AML-193 (cell line): ENCODE measurements around the gene SAMD1.

Source experiments
- DNase-seq, 2 experiments: peaks; one replicate each; lab custom pipeline; 2025; lab: John Stamatoyannopoulos, UW

Gene SAMD1

DNA sequence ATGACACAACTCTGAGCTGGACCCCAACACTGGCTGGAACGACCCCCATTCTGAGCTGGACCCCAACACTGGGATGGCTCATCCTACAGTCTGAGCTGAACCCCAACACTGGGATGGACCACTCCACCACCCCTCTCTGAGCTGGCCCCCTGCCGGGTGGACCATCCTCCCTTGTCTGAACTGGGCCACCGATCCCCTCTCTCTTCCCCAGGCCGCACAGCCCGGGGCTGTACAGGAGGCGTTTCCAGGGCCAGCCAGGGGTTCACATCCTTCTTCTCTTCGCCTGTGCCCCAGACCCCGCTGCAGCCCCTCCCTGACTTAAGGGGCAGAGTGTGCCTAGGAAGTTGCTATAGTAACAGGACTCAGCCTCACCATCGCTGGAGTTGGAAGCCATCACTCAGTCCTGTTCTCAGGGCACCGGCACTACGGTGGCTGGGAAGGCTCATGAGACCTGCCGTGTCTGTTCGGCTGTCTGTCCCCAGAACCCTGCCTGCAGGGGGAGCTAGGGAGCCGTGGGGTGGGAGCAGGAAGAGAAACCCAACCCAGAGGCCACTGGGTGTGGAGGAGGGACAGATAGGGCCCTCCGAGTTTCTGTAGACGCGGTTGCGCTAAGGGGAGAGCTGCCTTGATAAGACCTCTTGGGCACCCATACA is 23.3 kb upstream of the SAMD1 start:
- peak; percentile 14 to 17 for DNase-seq

DNA sequence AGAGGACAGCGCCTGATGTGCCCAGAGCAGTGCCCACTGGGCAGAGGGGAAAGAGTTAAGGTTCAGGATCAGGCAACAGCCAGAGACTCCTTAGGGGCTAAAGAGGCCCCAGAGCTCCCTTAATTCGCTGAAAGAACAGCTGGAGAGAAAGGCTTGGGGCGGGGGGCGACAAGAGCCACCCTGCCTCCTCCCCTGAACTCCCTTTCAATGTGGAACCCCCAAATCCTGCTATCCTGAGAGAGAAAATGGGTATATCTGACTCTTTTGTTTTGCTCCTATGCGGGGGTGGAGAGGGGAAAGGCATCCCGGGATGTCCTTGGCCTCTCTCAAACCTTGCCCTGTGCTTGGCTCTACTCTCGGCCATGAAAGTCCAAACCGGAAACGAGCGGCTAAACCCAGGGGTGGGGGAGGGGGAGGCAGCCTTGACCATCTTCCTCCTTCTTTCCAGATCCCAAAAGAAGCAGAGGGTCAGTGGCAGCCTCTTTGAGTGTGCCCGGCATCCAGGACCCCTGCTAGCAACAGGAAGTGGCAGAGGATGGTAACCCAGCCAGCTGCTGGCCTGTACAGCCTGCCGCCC is 22.3 kb upstream of the SAMD1 start:
- DNase-seq: no peak

DNA sequence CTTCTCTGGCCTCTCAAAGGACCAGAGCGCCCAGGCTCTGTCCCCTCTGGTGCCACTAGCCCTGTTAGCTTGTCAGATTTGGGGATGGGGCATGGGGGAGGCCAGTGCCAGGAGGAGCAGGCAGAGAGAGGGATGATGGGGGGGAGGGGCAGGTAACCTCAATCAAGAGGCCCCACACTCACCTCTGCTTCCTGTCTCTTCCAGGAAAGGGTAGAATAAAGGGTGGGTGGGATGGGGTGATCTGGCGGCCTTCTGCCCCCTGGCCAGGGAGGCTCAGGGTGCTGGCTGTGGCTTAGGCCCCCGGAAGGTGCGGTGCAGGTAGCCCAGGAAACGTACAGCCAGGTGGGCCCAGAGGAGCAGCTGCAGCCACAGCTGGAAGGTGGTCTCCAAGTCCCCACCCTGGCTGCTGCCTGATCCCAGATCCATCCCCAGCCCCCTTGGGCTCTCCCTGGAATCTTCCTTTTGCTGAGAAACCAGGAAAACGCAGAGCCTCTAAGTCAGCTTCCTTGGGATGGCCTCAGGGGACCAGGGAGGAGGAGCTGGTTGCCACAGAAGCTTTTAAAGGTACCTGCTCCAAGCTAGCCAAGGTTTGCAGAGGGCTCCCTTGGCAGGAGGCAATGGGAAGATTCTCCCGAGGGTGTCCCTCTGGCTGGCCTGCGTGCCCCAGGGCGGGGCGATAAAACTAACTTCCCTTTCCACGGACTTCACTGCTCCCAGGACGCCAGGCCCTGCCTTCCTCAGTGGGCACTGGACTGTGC is 21.7 kb upstream of the SAMD1 start:
- no peak for DNase-seq

DNA sequence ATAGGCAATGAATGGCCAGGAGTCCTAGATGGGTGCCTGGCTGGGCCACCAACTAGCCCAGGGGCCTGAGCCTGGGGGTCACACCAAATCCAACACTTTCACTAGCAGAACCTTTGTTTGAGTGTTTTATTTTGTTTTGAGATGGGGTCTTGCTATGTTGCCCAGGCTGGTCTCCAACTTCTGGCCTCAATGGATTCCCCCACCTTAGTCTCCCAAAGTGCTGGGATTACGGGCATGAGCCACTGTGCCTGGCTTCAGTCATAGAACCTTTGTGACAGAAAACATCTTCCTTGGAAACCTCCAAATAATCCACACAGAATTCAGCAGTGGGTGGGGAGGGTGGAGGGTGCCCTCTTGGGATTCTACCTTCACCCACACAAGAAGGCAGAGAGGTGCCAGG is 20.9 kb upstream of the SAMD1 start:
- DNase-seq: no peak

DNA sequence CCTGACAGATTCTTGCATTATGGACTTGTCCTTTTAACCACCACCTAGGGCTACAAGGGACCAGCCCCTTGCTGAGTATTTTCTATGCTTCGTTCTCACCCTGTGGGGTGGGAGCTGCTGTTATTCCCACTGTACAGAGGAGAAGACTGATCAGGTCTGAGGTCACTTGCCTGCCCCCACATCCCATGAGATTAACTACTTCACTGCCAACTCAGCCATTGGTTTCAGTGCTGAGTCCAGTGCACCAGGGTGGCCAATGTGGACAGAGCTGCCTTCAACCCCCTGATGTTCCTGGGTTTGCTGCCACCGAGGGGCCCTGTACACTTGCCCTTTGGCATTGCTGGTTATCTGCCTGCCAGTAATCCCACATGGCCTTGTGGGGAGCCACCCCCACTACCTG is 20.1 kb upstream of the SAMD1 start:
- DNase-seq: no peak

DNA sequence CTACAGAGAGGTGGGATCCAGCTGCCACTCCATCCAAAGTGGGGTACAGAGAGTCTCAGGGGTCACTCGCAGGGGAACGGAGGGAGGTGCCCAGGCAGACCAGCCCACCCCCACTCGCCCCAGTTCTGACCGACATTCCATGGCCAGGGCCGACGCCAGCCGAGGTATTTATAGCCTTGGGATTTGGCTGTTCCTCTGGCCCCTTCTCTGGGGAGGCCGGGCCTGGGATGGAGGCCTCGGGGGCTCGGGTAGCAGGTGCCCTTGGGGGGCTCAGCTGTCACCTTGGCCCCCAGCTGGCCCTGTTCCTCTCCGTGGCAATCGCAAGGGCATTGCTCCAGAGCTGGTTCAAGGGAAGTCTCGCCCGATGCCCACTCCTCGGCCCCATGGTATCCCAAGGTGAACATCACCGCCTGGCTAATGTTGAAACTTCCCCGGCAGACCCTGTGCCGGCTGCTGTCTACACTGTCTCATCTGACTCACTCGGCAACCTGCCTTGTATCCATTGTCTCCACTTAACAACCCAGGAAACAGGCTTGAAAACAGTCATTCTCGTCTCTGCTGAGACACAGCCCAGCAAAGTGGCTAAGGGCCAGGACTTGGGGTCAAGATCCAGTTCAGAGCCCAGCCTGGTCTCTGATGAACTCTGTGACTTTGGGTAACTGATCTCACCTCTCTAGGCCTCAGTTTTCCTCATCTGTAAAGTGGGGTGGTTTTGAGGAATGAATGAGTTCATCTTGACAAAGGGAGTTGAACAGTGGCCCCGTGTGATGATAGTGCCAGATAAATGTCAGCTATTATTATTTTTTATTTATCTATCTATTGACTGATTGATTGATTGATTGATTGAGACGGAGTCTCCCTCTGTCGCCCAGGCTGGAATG is 17.3 kb upstream of the SAMD1 start:
- no peak for DNase-seq

DNA sequence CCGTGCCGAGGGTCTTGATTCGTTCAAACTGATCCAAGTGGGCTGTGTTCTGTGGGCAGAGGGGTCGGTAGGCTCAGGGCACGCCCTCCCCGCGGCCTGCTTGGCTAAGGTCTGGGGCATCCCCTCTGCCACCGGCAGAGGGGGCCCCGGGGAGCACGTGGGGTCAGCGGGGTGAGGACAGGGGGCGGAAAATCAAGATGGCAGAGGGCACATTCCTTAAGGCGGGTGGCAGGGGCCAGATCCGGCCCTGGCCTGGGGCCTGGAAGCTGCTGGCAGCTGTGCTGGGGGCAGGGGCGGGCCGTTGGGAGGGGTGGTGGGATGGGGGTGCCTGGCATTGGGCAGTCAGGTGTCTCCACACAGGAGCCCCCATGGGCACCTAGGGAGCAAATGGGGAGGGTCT is 16.3 kb upstream of the SAMD1 start:
- DNase-seq: no peak

DNA sequence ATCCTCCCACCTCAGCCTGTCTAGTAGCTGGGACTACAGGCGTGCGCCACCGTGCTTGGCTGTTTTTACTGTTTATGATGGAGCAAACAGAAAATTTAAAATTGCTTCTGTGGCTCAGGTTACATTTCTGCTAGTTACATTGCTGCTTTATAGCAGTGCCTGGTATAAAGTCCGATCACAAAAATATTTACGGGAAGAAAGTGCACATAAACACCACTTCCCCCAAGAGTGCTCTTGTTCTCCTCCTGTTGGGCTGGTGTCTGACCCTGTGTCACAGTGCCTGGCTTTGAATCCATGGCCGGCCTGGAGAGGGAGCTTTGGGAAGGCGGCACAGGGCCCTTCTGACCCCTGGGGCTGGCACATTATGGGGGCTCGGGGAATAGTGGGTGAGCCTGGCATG is 15.1 kb upstream of the SAMD1 start:
- DNase-seq: no peak

DNA sequence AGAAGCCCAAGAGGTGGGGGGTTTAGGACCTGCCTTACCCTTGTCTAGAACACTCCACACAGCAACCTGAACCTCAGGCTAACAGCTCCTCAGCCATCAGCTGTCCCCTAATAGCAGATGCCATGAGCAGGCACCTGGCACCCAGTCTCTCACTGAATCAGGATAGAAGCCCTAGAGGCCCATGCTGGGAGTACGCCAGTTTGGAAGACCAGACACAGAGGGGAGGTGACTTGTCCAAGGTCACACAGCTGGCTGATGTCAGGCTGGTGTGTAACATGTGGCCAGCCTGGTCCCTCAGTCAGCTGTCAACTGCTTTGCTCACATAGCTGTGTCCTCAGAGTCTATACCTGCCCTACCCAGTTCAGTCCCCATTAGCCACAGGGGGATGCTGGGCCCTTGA is 12.8 kb upstream of the SAMD1 start:
- no peak for DNase-seq

DNA sequence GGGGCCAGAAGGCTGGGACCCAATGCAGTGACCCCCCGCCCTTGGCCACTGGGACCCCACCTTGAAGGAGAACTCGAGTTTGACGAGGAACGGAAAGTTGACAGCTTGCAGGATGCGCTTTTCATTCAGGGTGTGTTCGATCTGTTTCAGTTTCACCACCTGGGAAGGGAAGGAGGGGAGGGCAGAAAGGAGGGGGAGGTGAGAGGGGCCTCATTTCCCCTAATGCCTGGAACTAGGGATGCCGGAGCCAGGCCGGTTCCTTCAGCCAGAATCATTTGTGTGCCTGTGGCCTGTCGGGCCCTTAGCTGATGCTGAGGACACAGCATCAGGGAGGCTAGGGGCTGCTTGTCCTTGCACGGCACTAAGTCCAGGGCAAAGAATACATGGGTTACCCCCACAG is 12.2 kb upstream of the SAMD1 start:
- DNase-seq: no peak

DNA sequence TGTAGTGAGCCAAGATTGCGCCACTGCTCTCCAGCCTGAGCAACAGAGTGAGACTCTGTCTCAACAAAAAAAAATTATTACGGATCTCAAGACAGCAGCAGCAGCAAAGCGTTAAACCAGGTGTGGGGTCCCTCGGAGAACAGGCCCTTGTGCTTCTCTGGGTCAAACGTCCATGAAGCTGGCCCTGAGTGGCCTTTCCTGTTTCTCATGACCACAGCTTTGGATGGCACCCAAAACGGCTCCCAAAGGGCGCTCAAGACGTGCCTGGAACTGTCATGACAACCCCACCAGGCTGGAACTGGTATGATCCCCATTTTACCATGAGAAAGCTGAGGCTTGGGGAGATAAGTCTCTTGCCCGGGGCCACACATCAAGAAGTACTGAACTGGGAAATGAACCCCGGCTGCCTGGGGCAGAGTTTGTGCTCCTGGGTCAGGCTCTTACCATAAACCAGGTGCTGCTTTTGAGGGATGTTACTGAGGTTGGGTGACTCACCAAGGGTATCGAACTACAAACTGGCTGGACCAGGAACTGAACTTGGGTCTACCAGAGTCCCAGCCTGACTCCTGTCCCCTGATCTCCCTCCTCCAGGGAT is 11.6 kb upstream of the SAMD1 start:
- no peak for DNase-seq

DNA sequence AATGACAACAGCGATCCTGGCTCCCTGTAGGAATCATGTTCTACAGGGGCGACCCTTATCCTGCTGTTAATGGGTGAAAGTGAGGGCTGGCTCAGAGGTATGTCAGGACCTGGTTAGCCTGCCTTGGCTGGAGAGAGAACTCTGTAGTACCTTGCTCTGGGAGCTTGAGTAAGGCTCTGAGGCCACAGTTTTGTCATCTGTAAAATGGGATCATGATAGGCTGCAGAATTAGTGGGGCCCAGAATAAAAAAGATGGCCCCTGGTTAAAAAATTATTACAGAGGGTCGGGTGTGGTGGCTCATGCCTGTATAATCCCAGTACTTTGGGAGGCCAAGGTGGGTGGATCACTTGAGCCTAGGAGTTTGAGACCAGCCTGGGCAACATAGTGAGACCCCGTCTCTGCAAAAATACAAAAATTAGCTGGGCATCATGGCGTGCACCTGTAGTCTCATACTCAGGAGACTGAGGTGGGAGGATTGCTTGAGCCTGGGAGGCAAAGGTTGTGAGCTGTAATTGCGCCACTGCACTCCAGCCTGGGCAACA is 10.5 kb upstream of the SAMD1 start:
- DNase-seq: no peak

DNA sequence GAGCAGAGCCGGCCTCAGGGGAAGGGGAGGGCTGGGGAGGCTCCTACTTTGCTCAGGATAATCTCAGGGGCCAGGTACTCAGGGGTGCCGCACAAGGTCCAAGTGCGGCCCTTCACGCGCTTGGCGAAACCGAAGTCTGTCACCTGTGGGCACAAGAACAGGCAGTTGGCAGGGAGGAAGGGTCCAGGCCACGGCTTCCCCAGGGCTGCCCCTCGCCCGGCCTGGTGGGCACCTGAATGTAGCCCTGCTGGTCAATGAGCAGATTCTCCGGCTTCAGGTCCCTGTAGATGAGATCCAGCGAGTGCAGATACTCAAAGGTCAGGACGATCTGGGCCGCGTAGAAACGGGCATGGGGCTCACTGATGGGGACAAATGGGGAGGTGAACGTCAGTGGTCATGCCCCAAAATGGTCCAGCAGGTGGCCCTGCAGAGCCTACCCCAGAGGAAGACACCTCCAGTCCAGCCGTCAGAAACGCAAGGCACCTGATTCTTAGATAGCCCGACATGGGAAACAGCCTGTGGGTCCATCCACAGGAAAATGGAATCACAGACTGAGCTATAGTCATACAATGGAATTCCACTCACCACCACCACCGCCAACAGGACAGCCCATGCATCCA is 7.1 kb upstream of the SAMD1 start:
- no peak for DNase-seq

DNA sequence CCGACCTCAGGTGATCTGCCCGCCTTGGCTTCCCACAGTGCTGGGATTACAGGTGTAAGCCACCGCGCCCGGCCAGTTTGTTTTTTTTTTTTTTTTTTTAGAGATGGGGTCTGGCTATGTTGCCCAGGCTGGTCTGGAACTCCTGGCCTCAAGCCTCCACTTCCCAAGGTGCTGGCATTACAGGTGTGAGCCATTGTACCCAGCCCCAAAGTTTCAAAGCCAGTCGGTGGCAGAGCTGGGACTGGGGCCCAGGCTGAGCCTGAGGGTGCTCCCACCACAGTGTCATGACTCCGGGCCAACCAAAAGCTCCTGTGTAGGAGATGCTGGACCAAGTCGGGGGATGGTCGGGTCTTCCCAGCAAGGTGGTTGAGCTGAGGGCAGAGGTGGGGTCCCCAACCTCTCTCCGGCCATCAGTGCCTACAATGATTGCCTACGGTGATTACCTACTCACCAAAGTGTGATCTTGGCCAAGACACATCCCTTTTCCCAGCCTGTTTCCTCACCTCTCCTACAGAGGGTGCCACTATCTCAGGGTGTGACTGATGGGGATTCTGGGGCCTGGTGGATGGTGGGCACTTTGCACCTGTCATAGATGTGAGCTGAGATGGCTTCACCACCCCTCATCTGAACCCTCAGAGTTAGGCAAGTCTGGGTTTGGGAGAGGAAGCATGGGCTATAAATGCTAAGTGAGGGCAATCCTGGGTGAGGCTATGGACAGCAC is 5.9 kb upstream of the SAMD1 start:
- no peak for DNase-seq

DNA sequence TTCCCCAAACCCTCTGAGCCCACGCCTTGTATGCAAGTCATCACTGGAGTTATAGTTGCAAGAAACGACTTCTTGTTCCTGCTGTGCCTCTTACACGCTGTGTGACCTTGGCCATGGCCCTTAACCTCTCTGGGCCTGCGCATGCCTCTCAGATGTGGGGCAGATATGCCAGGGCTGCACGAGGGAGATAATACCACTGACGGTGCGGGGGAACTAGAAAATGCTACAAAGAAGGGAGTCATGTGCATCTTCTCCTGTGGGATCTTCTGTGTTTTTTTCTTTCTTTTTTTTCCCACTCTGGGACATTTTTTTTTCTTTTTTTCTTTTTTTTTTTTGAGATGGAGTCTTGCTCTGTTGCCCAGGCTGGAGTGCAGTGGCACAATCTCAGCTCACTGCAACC is 4.3 kb upstream of the SAMD1 start:
- no peak for DNase-seq

DNA sequence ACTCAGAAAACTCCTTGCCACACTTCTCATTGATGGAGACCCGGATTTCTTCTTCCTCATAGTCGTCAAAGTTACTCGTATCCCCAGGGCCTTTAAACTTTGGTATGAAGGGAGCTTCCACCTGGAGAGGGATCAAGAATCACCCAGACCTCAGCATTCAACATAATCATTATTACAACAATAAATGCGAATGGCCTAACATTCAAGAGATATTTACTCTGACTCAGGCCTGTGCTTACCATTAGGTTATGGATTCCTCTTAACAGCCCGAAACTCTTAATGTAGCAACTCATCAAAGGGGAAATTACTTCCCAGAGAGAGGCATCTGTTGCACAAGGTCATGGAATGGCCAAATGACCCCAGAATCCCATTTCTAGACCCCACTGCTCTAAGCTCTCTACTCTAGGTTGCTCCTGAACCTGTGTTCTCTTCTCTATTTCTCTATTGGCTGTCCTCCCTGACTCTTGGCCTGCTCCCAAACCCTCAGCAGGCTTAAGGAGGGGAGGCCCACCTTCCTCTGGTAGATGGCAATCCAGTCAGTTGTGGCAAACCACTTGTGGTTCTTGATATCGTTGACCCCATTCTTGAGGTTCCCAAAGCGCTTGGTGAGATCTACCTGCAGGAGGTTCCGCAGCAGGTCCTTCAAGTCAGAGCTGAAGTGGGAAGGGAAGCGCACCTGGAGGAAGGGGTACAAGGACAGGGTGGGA is 2.7 kb upstream of the SAMD1 start:
- no peak for DNase-seq

DNA sequence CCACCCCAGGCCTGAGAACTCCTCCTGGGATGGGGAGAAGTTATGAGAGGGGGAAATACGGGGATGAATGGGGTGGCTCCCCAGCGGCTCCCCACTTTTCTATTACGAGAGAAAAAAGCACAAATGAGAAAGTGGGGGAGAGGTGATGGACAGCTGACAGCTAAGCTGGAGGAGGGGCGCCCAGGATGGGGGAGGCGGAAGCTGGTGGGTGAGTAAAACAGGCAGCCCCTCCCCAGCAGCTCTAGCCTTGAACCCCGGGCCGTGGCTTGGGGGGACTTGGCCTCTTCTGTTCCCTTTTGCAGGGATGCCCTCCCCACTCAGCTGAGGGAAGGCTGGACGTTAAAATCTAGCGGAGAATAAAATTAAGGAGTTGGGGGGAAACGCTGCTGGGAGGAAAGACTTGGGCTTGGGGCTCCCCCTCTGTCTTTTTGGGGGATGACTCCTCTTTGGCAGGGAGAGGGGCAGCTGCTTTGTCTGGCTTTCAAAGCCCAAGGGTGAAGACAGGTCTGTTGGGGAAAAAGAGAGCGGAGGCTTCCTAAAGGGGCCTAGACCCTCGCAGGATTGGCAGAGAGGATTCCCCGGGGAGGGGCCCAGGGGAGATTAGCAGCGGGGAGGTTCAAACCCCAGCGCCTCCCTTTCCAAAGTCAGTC is 1.4 kb upstream of the SAMD1 start:
- no peak for DNase-seq

DNA sequence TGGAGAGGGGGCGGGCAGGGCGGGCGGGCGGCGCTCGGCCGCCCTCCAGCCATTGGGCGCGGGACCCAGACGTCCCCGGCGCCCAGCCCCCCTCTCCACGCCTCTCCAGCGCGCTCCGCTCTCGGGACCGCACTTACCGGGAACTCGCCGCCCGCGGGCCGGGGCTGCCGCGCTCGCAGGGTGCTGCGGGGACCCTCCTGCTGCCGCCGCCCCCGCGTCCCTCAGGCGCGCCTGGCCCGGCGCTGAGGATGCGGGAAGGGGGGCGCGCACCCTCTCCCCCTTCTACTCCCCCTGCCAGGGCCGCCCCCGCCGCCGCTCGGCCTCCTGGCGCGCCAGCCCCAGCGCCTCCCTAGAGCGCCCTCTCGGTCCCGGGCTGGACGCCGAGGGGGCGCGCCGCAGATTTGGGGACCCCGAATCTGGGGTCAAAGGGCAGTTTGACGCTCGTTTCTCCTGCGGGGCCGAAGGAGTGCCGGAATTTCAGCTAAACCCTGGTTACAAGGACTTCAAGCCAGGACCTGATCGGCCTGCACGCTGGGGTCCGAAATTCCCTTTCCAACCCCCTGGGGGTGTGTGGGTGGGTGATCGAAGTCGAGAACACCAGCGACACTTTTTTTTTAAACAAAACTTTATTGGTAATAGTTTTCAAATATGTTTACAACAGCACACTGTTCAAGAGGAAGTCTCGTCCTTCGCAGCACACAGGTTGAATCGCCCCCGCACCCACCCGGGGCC is 696 bp upstream of the SAMD1 start:
- DNase-seq: peak; percentile 63 to 73
